Endothelial cell of umbilical vein (primary cell): ENCODE data around the gene PFDN6. TPM values are rescaled to one million over a fixed set of nuclear protein-coding genes. Genes with fewer than 3 reads are reported as not detected.

Experiments used
- BruUV-seq: library from RNA; stranded (reverse); fragments of 400-500 nt; replicated peaks from 2 replicates; lab custom pipeline; 2021; lab: Mats Ljungman, UMichigan
- CTCF ChIA-PET: fragments of 300-600, 350-600 bp; sonication (Branson Sonifier 250); formaldehyde crosslinking; loops from one replicate; lab custom pipeline; 2021; ENCODE audit warnings: antibody characterized with exemption, inconsistent platforms; lab: Charles Lee
- POLR2A ChIA-PET: fragments of 300-600, 350-600 bp; sonication (Branson Sonifier 250); formaldehyde crosslinking; loops from one replicate; lab custom pipeline; 2021; ENCODE audit warnings: antibody characterized with exemption, inconsistent platforms; lab: Charles Lee
- DNase-seq: peaks from one replicate; pipeline ENCODE4 v3.0.0-alpha.2; 2011; ENCODE audit warnings: low read depth, low spot score
- FAIRE-seq: peaks from 2 replicates; lab custom pipeline; 2011; peaks lifted over from hg19 to GRCh38; lab: Jason Lieb, UNC
- H2AFZ ChIP-seq: 2 replicates; pipeline ENCODE4 v1.6.0; 2012; ENCODE audit warnings: low read depth, low read length, control low read depth, inconsistent platforms
- H3K27ac ChIP-seq: 2 replicates; pipeline ENCODE4 v1.5.1; 2011; ENCODE audit warnings: low read depth, mild to moderate bottlenecking, control low read depth, low read length, moderate library complexity; ENCODE audit not compliant: insufficient read depth
- H3K27me3 ChIP-seq, 2 experiments: 2 replicates each; pipeline versions ENCODE4 v1.6.0 to v1.6.1; 2011; ENCODE audit warnings: low read length in 2 of 2, mixed read lengths in 1 of 2; ENCODE audit not compliant: control insufficient read depth in 2 of 2, insufficient read depth in 2 of 2
- H3K36me3 ChIP-seq, 2 experiments: 2 replicates in 1 of 2; 3 replicates in 1 of 2; pipeline ENCODE4 v1.5.1; 2011; ENCODE audit warnings: low read length in 2 of 2, mild to moderate bottlenecking in 1 of 2, moderate library complexity in 1 of 2; ENCODE audit not compliant: control insufficient read depth in 2 of 2, insufficient read depth in 2 of 2; ENCODE audit errors: extremely low read depth in 1 of 2
- H3K4me1 ChIP-seq: 3 replicates; pipeline ENCODE4 v1.5.1; 2011; ENCODE audit warnings: mild to moderate bottlenecking, low read length; ENCODE audit not compliant: control insufficient read depth, insufficient read depth; ENCODE audit errors: extremely low read depth
- H3K4me2 ChIP-seq: 2 replicates; pipeline ENCODE4 v1.6.1; 2011; ENCODE audit warnings: low read length, control low read depth, mixed read lengths; ENCODE audit not compliant: insufficient read depth
- H3K4me3 ChIP-seq, 3 experiments: fragments of 200-600 bp in 1 of 3; sonication (generic), shearing (Covaris generic) in 1 of 3; replicated peaks in 1 of 3; 2 replicates each; pipeline ENCODE4 v1.5.1; 2011 to 2016; ENCODE audit warnings: control low read depth in 3 of 3, low read length in 3 of 3, mild to moderate bottlenecking in 2 of 3, inconsistent platforms in 1 of 3, low read depth in 1 of 3, moderate library complexity in 1 of 3; ENCODE audit not compliant: insufficient read depth in 1 of 3
- H3K79me2 ChIP-seq: 2 replicates; pipeline ENCODE4 v1.6.0; 2012; ENCODE audit warnings: low read length, inconsistent platforms; ENCODE audit not compliant: control insufficient read depth, insufficient read depth
- H3K9ac ChIP-seq: replicated peaks from 2 replicates; pipeline ENCODE3; 2011; ENCODE audit warnings: low read length, control low read depth; ENCODE audit not compliant: insufficient read depth; ENCODE audit errors: extremely low read depth
- H3K9me1 ChIP-seq: replicated peaks from 3 replicates; pipeline ENCODE4 v1.6.0; 2011; ENCODE audit warnings: mild to moderate bottlenecking, low read length; ENCODE audit not compliant: control insufficient read depth, insufficient read depth; ENCODE audit errors: extremely low read depth
- H3K9me3 ChIP-seq: replicated peaks from 2 replicates; pipeline ENCODE4 v1.5.1; 2012; ENCODE audit warnings: low read length, inconsistent platforms; ENCODE audit not compliant: control insufficient read depth, insufficient read depth
- H4K20me1 ChIP-seq: replicated peaks from 2 replicates; pipeline ENCODE3; 2011; ENCODE audit warnings: mild to moderate bottlenecking, low read length; ENCODE audit not compliant: control insufficient read depth, insufficient read depth; ENCODE audit errors: extremely low read depth
- GATA2 ChIP-seq: IDR thresholded peaks from 2 replicates; pipeline ENCODE4 v1.7.0; 2011; ENCODE audit warnings: low read depth, mild to moderate bottlenecking, moderate library complexity, mixed read lengths, low read length; ENCODE audit not compliant: insufficient read length, insufficient read depth
- JUN ChIP-seq: IDR thresholded peaks from 2 replicates; pipeline ENCODE4 v1.6.1; 2011; ENCODE audit warnings: borderline replicate concordance, low read depth; ENCODE audit not compliant: insufficient read length, insufficient read depth
- MYC ChIP-seq: IDR thresholded peaks from one replicate; pipeline ENCODE4 v1.6.1; 2011; ENCODE audit warnings: mild to moderate bottlenecking, low read depth, low read length
- POLR2A ChIP-seq: IDR thresholded peaks from 2 replicates; pipeline ENCODE4 v1.6.1; 2012; ENCODE audit warnings: low read depth, mild to moderate bottlenecking, control low read depth, low read length
- POLR2AphosphoS5 ChIP-seq: IDR thresholded peaks from 2 replicates; pipeline ENCODE4 v1.6.1; 2012; ENCODE audit warnings: low read depth, mild to moderate bottlenecking, control low read depth, low read length, moderate library complexity; ENCODE audit not compliant: insufficient read depth
- dilution Hi-C: fragments of 300-500 bp; cut with MboI; formaldehyde crosslinking; loops from one replicate; pipeline ENCODE4 v1.15.0; 2019; ENCODE audit warnings: low sequenced_read_pairs; ENCODE audit not compliant: extremely low pct_ligation_motif_present
- intact Hi-C: fragments of 100-400 bp; cut with micrococcal nuclease; formaldehyde crosslinking; loops from one replicate; pipeline ENCODE4 v1.10.0; 2022
- polyA plus RNA-seq, 4 experiments: library from polyadenylated mRNA; depleted of rRNA in 3 of 4; stranded (reverse) in 3 of 4; unstranded in 1 of 4; fragments of >200 nt; gene quantifications; 2 replicates each; pipeline versions ENCODE4 v1.2.1 to v1.2.3, GENCODE V29; 2011 to 2012; ENCODE audit warnings: missing spikeins in 1 of 4
- total RNA-seq: library from RNA; stranded (reverse); gene quantifications from 2 replicates; pipeline ENCODE4 v1.2.3, GENCODE V29; 2021
- TF ChIP-seq, protein P1 (sequence below), 2 donors: IDR thresholded peaks; 1 replicate in 1 of 2; 2 replicates in 1 of 2; pipeline ENCODE4 v1.5.1; 2011; ENCODE audit warnings: low read length in 2 of 2, mild to moderate bottlenecking in 2 of 2, moderate library complexity in 2 of 2, control low read depth in 1 of 2, inconsistent platforms in 1 of 2, low read depth in 1 of 2; ENCODE audit not compliant: insufficient read depth in 1 of 2; ENCODE audit errors: extremely low read depth in 1 of 2
- TF ChIP-seq, protein P2 (sequence below): IDR thresholded peaks from 2 replicates; pipeline ENCODE4 v1.6.1; 2011; ENCODE audit not compliant: insufficient read depth, insufficient read length

Gene PFDN6
- total and polyA plus RNA-seq, 2 donors (not counting 3 experiments of a cell fraction or from before 2014, with no cell fraction given), result 31.0 to 63.5 TPM

DNA sequence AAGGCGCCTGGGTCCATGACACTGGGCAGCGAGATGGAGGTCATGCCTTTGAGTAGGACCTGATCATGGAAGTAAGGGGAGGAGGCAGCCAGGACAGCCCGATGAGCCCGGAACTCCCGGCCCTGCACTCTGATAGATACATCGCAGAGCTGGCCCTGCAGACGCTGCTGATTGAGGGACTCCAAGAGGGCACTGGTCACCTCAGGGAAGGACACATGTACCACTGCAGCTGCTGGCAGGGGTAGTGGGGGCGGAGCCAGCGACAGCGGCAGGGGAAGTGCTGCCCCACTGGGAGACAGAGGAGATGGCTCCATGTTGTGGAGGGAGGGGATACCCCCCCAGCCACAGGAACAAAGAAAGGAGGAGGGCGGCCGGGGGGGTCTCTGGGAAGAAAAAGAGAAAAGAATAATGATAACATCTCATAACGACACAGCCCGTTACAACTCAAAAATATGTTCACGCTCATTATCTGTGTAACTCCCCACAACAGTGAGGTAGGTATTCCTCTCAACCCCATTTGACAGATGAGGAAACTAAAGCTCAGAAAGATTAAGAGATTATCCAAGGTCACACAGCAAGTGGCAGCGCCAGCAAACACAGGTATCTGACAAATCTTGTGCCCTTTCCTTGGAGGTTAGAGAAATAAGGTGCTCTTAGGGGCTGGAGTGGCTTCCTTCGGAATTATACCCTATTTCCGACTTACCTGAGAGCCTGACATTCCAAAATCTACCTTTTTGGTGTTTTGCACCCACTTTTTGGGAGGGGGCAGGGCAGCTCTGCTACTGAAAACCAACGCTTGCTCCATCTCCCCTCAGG is 27.4 kb downstream of the PFDN6 start:
- Histone ChIP-seq H3K27me3 (no peaks in the 10 kb centered on the region), H2AFZ (no peak overlapping the region), H3K4me1 (peaks cover 54% of the 10 kb centered on the region), H4K20me1 (no peaks in the 10 kb centered on the region), H3K79me2 (peaks cover 40% of the 10 kb centered on the region), H3K9me1 (no peaks in the 10 kb centered on the region), H3K27ac (no peak overlapping the region), H3K4me2 (peak overlapping the region; percentile 45), H3K36me3 (peaks cover 5 to 22% of the 10 kb centered on the region in 2 experiments), H3K9ac (no peak overlapping the region), H3K4me3 (peak overlapping the region in 2 of 3 experiments; percentile 29 to 60), H3K9me3 (no peaks in the 10 kb centered on the region)
- ChIA-PET POLR2A (interaction anchor here (0.9 to 1.4 kb wide), 4 partner anchors 18 to 469 kb away, joined by 3 to 10 read pairs (median 6); partner anchors contain the start of genes RGL2, RPS18 and VPS52), CTCF (interaction anchor here (1.1 to 1.8 kb wide), 3 partner anchors 8 to 39 kb away, joined by 3 to 17 read pairs (median 4); partner anchors contain the start of genes B3GALT4 and RGL2)
- no TSS peak for BruUV-seq
- FAIRE-seq, result no peak
- dilution Hi-C loops, result no loop called here
- intact Hi-C loops, result loop anchor here (10.0 kb wide), 1 partner anchor 258 kb away; no protein-coding TSS in a partner anchor
- no peak for DNase-seq
- TF ChIP-seq MYC, result no peak
- no peak for TF ChIP-seq POLR2AphosphoS5

DNA sequence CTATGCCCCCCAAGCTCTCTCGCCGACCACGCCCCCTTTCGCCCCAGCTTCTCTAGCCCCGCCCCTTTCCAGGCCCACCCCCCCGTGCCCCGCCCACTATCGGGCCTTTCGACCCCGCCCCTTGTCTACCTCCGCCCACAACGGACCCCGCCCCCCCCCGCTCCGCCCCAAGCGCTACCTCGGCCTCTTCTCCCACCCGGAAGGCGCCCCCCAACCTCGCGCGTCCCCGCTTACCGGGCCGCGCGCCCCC is 27.9 kb downstream of the PFDN6 start:
- Histone ChIP-seq H3K27ac (no peak overlapping the region), H3K27me3 (no peaks in the 10 kb centered on the region), H3K79me2 (peaks cover 41% of the 10 kb centered on the region), H3K9me3 (no peaks in the 10 kb centered on the region), H3K4me3 (peak overlapping the region in 1 of 3 experiments; percentile 60), H3K9ac (no peak overlapping the region), H3K4me1 (peaks cover 57% of the 10 kb centered on the region), H4K20me1 (no peaks in the 10 kb centered on the region), H2AFZ (no peak overlapping the region), H3K9me1 (no peaks in the 10 kb centered on the region), H3K4me2 (no peak overlapping the region), H3K36me3 (peaks cover 5 to 22% of the 10 kb centered on the region in 2 experiments)
- no TSS peak for BruUV-seq
- TF ChIP-seq, protein P1, sequence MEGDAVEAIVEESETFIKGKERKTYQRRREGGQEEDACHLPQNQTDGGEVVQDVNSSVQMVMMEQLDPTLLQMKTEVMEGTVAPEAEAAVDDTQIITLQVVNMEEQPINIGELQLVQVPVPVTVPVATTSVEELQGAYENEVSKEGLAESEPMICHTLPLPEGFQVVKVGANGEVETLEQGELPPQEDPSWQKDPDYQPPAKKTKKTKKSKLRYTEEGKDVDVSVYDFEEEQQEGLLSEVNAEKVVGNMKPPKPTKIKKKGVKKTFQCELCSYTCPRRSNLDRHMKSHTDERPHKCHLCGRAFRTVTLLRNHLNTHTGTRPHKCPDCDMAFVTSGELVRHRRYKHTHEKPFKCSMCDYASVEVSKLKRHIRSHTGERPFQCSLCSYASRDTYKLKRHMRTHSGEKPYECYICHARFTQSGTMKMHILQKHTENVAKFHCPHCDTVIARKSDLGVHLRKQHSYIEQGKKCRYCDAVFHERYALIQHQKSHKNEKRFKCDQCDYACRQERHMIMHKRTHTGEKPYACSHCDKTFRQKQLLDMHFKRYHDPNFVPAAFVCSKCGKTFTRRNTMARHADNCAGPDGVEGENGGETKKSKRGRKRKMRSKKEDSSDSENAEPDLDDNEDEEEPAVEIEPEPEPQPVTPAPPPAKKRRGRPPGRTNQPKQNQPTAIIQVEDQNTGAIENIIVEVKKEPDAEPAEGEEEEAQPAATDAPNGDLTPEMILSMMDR (IDR thresholded peaks at IDR 0.05; ENCODE audit: extremely low read depth in 1 of 2, insufficient read depth in 1 of 2, low read depth in 1 of 2, low read length in 2 of 2), result no peak
- no peak for TF ChIP-seq GATA2
- TF ChIP-seq, protein P2, sequence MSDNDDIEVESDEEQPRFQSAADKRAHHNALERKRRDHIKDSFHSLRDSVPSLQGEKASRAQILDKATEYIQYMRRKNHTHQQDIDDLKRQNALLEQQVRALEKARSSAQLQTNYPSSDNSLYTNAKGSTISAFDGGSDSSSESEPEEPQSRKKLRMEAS, result no peak
- no peak for TF ChIP-seq JUN
- TF ChIP-seq POLR2A, result no peak
- intact Hi-C loops (loop anchor here (10.0 kb wide), 1 partner anchor 257 kb away; no protein-coding TSS in a partner anchor), dilution Hi-C loops (no loop called here)
- ChIA-PET CTCF (interaction anchor here (0.8 to 1.8 kb wide), 7 partner anchors 9 to 464 kb away, joined by 3 to 17 read pairs (median 3); partner anchors contain the start of genes B3GALT4, PFDN6, RGL2 and TAP1), POLR2A (interaction anchor here (0.6 to 1.4 kb wide), 9 partner anchors 11 to 470 kb away, joined by 3 to 10 read pairs (median 4); partner anchors contain the start of genes RGL2, RPS18 and VPS52)
- DNase-seq (peak; percentile 25), FAIRE-seq (no peak)
